Aorta (tissue), 5 donors: Measurements from ENCODE around the gene UAP1. TPM values are rescaled to one million over a fixed set of nuclear protein-coding genes. Genes with fewer than 3 reads are reported as not detected.

Experiments
- ATAC-seq: fragments of 200-7000 bp; cut with Tn5 transposase; one replicate; pipeline ENCODE4 v1.9.1; 2022; ENCODE audit warnings: moderate library complexity; ENCODE audit not compliant: low FRiP score
- DNase-seq, 2 donors: peaks; one replicate each; pipeline ENCODE4 v3.0.0-alpha.2; 2020
- H3K27ac ChIP-seq, 2 donors: one replicate each; pipeline ENCODE4 v1.5.1; 2013; ENCODE audit warnings: low read length in 2 of 2, mild to moderate bottlenecking in 2 of 2, moderate library complexity in 2 of 2, control low read depth in 1 of 2, inconsistent platforms in 1 of 2, low read depth in 1 of 2
- H3K27me3 ChIP-seq, 2 donors: one replicate each; pipeline ENCODE4 v1.6.1; 2013; ENCODE audit warnings: control low read depth in 1 of 2, low read length in 1 of 2, mild to moderate bottlenecking in 1 of 2, moderate library complexity in 1 of 2; ENCODE audit not compliant: insufficient read depth in 2 of 2, control insufficient read depth in 1 of 2
- H3K36me3 ChIP-seq, 2 donors: one replicate each; pipeline ENCODE4 v1.6.1; 2013; ENCODE audit warnings: control low read depth in 1 of 2, low read length in 1 of 2, mild to moderate bottlenecking in 1 of 2; ENCODE audit not compliant: insufficient read depth in 2 of 2, control insufficient read depth in 1 of 2
- H3K4me1 ChIP-seq, 2 donors: one replicate each; pipeline ENCODE4 v1.6.1; 2013; ENCODE audit warnings: low read length in 2 of 2, control low read depth in 1 of 2, mild to moderate bottlenecking in 1 of 2, moderate library complexity in 1 of 2; ENCODE audit not compliant: insufficient read depth in 2 of 2, control insufficient read depth in 1 of 2
- H3K4me3 ChIP-seq, 2 donors: one replicate each; pipeline ENCODE4 v1.5.1; 2013; ENCODE audit warnings: low read length in 2 of 2, control low read depth in 1 of 2, mild to moderate bottlenecking in 1 of 2
- H3K9me3 ChIP-seq: one replicate; pipeline ENCODE4 v1.6.1; 2013; ENCODE audit warnings: mild to moderate bottlenecking, low read length; ENCODE audit not compliant: control insufficient read depth
- WGBS, 2 donors: extraction: QIAGEN DNeasy Blood & Tissue Kit; methylation state at CpG; one replicate each; pipeline ENCODE4 v1.1.7; 2013; 5-methylcytosine and 5-hydroxymethylcytosine counted together
- intact Hi-C, 2 donors: fragments of 100-400 bp; cut with DNase I; formaldehyde crosslinking; loops; one replicate each; pipeline versions ENCODE4 v1.14.2 to v1.15.0; 2022
- long read RNA-seq, 2 donors: library from polyadenylated mRNA; unstranded; transcript quantifications; one replicate each; pipeline ENCODE4 v2.0.0, GENCODE V29; 2020 to 2021
- polyA plus RNA-seq, 2 donors: library from polyadenylated mRNA; stranded (reverse); fragments of 200-250 nt; gene quantifications; one replicate each; pipeline ENCODE4 v1.2.3, GENCODE V29; 2013
- total RNA-seq, 2 donors: library from RNA; stranded (reverse); fragmentation: NEBNext Ultra II Directional; extraction: Animal tissue kit (Norgen Biotek cat#: 25700); gene quantifications; one replicate each; pipeline ENCODE4 v1.2.1, GENCODE V29; 2021
- donor health status: healthy with polysubstance abuse.
- donor health status: Bipolar disorder and iron deficiency.
- donor health status: DM: no; HTN: no; CAD: no.
- donor health status: DM: no; HTN: no; CAD: no.
- donor health status: DM: yes; HTN: yes; CAD: no.

Gene UAP1
- total RNA-seq (100 to 1,000 TPM; 101 to 138 TPM), polyA plus RNA-seq (10 to 100 TPM; 32.2 to 45.2 TPM)
- long read RNA-seq, donor 1, transcript UAP1-204 (10 exons, 2,294 nt): minor isoform, 22 of 279 reads
- long read RNA-seq, donor 1, transcript UAP1-201 (11 exons, 2,377 nt): major isoform, 167 of 279 reads
- long read RNA-seq, donor 1, partial matches to known transcripts: 18 of 279 reads
- long read RNA-seq, donor 1, other reads (novel, unspliced or antisense): 66 of 279 reads
- long read RNA-seq, donor 2, transcript UAP1-201 (11 exons, 2,377 nt): major isoform, 29 of 58 reads
- long read RNA-seq, donor 2, partial matches to known transcripts: 9 of 58 reads
- long read RNA-seq, donor 2, other reads (novel, unspliced or antisense): 15 of 58 reads

DNA sequence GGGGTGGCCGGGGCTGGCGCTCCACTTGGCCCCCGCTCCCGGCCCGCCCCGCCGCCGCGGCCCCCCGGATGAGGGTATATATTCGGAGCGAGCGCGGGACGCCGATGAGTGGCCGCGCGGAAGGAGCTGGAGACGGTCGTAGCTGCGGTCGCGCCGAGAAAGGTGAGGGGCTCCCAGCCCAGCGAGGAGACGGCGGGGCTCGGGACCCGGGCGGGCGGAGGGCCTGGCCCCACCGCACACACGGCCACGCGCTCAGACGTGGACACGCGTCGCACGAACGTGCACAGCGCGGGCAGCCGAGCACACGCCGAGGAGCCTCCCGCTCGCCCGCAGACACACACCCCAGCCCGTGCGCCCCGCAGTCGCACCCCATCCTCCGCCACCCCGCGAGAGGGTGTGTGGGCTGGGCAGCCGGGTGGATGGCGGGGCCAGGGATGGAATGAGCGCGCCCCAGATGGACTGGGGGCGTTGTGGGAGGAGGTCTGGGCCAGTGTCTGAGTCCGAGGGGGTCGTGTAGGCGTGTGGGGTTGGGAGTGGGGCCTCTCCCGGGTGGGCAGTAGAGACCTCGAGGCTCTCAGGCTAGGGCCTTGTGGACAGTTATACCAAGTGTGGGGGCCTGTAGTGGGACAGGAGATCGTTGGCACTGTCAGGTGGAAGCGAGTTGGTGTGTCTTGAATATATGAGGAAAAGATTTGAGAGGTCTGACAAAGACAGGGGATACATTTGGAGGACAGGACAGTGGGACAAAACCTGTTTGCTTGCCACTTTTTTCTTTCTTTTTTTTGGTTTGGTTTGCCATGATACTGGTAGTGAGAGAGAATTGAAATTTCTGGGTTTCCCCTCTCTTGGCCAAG, at the start of gene UAP1:
Gene UAP1, plus strand, starts transcription at position 107 of the 854 bp plus-strand sequence. CDS start 4,347 bp downstream, outside the sequence.
- WGBS, 2 donors: 0% methylated on average over 59 to 69 of the region's 69 CpGs
- H3K27me3 ChIP-seq: no peaks in the 10 kb centered on the region
- ATAC-seq (no peak), DNase-seq (peak in 1 of 2 donors; percentile 83)
- peaks cover 2 to 9% of the 10 kb centered on the region in 2 donors for H3K4me1 ChIP-seq
- H3K36me3 ChIP-seq: no peaks in the 10 kb centered on the region
- intact Hi-C loops: loop anchor here in 1 of 2 donors (1.0 to 5.0 kb wide), 2 partner anchors 21 to 65 kb away; partner anchors contain the start of gene UHMK1
- H3K4me3 ChIP-seq: peak within 1 kb of the TSS; percentile 48 to 79
- no peaks in the 10 kb centered on the region for H3K9me3 ChIP-seq
- H3K27ac ChIP-seq: peak within 1 kb of the TSS; percentile 82 to 95

DNA sequence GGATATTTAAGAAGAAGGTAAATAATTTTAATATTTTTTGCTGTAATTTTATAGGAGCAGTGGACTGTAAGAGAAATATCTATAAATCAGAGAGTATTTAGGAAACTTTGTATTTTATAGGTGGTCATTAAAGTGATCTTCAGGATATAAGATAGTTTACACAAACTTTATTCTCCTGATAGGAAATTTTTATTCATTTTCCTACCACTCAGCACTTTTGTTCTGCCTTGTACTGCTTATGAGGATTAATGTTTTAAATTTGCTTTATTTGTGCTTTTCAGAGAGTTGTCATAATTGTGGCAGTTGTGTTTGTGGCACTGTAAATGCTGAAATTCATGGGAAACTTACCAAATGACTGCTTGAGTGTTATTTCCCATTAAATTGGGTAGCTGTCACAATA, 34.2 kb upstream of the UAP1 start:
- Histone ChIP-seq H3K27me3 (no peaks in the 10 kb centered on the region), H3K36me3 (peaks cover 0 to 1% of the 10 kb centered on the region in 2 donors), H3K4me3 (no peak overlapping the region), H3K9me3 (no peaks in the 10 kb centered on the region), H3K27ac (no peak overlapping the region), H3K4me1 (no peaks in the 10 kb centered on the region)
- ATAC-seq (no peak), DNase-seq (no peak)
- intact Hi-C loops: no loop called here

DNA sequence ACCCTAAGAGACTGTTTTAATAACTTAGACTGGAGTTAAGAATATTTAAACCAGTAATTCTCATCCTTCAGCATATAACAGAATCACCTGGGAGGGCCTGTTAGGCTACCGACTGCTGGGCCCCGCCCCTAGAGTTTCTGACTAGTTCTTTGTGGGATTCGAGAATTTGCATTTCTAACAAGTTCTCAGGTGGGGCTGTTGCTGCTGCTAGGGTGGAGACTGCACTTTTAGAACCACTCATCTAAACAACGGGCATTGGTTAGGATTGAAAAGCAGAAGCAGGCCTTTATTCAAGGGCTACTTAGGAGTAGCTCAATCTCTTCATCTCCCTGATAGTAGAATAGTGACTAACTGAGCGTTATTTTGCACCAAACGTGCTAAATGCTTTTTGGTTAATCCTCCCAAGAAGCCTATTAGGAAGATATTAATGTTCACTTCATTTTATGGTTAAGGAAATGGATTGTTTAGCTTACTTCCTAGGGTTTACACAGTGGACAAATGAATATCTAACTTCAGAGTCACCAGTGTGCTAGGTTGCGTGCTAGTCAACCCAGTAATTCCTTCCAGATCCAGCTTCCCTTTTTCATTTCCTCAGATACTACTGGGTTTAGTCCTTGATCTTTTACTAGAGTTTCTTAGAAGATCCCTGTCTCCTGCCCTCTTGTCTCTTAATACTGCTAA, 31.1 kb upstream of the UAP1 start:
- Histone ChIP-seq H3K27ac (no peak overlapping the region), H3K4me1 (no peaks in the 10 kb centered on the region), H3K9me3 (no peaks in the 10 kb centered on the region), H3K36me3 (no peaks in the 10 kb centered on the region), H3K4me3 (no peak overlapping the region), H3K27me3 (no peaks in the 10 kb centered on the region)
- 75 to 80% methylated on average over 7 of the region's 7 CpGs for WGBS, 2 donors
- DNase-seq: no peak
- ATAC-seq: no peak
- intact Hi-C loops: no loop called here

DNA sequence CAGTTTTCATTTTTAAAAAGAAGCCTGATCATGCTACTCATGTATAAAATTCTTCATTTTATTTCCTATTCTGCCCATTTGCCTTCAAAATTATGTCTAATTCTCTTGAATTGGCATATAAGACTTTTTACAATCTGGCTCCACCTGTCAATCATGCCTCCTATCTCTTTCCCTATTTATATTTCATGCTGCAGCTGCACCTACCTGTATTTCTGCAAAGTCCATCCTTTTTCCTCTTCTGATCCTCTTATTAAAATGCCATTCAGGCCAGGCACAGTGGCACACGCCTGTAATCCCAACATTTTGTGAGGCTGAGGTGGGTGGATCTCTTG, 30.6 kb upstream of the UAP1 start:
- DNase-seq: no peak
- Histone ChIP-seq H3K27me3 (no peaks in the 10 kb centered on the region), H3K27ac (no peak overlapping the region), H3K36me3 (no peaks in the 10 kb centered on the region), H3K4me1 (no peaks in the 10 kb centered on the region), H3K9me3 (no peaks in the 10 kb centered on the region), H3K4me3 (no peak overlapping the region)
- intact Hi-C loops: no loop called here
- ATAC-seq: no peak
- 93 to 100% methylated on average over 1 of the region's 1 CpG for WGBS, 2 donors

DNA sequence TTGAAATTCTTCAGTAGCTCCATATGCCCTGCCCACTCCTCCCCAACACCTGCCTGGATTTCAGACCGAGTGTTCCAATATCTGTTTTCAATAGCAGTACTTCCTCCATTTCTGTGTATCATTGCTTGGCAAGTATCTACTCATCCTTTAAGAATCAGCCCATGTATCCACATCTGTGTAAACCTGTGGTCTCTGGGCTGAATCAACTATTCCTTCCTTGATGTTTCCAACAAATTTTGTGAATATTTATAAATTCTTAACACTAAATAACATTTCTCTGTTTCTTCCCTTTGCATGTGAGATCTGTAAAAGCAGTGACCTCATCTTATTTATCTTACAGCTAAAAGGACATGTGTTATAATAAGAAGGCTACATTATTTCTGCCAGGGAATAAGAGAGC, 26.0 kb upstream of the UAP1 start:
- H3K4me1 ChIP-seq: no peaks in the 10 kb centered on the region
- ATAC-seq: no peak
- WGBS, 2 donors: 64 to 65% methylated on average over 1 of the region's 1 CpG

DNA sequence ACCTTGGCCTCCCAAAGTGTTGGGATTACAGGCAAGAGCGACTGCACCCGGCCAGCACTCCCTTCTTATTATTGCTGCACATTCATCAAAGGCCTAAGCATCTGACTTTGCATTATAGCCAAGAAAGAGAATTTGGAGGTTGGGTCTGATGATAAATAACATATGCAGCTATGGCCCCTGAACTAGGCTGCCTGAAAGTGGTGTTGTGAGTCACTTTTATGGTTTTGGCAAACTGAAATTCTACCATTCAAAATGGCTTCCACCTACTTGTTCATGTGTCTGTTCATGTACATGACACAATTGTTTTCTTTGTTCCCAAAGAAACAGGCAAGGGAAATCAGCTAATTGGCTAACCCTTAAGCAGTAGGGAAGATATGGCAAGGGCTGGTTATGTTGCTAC, 25.0 kb upstream of the UAP1 start:
- H3K27me3 ChIP-seq: no peaks in the 10 kb centered on the region
- no peak overlapping the region for H3K4me3 ChIP-seq
- intact Hi-C loops: no loop called here
- H3K9me3 ChIP-seq: no peaks in the 10 kb centered on the region
- H3K4me1 ChIP-seq: peaks cover 0 to 2% of the 10 kb centered on the region in 2 donors
- WGBS, 2 donors: 94 to 95% methylated on average over 2 of the region's 2 CpGs
- H3K27ac ChIP-seq: no peak overlapping the region
- ATAC-seq (no peak), DNase-seq (no peak)
- H3K36me3 ChIP-seq: no peaks in the 10 kb centered on the region

More for the DNA sequence above, 26.0 kb upstream of the UAP1 start:
- intact Hi-C loops: no loop called here
- H3K9me3 ChIP-seq: no peaks in the 10 kb centered on the region
- no peaks in the 10 kb centered on the region for H3K27me3 ChIP-seq
- H3K4me3 ChIP-seq: no peak overlapping the region
- H3K36me3 ChIP-seq: no peaks in the 10 kb centered on the region
- no peak overlapping the region for H3K27ac ChIP-seq
- no peak for DNase-seq

DNA sequence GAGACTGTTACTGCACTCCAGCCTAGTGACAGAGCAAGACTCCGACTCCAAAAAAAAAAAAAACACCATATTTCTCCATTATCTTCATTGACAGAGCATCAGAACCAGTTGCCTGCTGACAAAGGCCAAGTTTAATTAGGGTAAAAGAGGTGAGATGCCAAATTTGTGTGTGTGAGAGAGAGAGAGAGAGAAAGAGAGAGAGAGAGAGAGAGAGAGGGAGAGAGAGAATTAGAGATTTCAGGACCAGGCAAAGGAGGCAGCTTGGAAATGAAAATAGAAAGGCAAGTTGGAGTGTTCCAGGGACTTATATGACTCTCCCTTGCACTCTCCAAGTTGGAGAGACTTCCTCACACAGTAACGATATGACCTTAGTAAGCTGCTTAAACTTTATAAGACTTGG, 24.3 kb upstream of the UAP1 start:
- H3K4me1 ChIP-seq: peaks cover 0 to 3% of the 10 kb centered on the region in 2 donors
- no peaks in the 10 kb centered on the region for H3K36me3 ChIP-seq
- no peaks in the 10 kb centered on the region for H3K9me3 ChIP-seq
- ATAC-seq (no peak), DNase-seq (no peak)
- intact Hi-C loops: no loop called here
- H3K27ac ChIP-seq: no peak overlapping the region
- 64 to 73% methylated on average over 2 of the region's 2 CpGs for WGBS, 2 donors
- H3K4me3 ChIP-seq: no peak overlapping the region
- no peaks in the 10 kb centered on the region for H3K27me3 ChIP-seq

DNA sequence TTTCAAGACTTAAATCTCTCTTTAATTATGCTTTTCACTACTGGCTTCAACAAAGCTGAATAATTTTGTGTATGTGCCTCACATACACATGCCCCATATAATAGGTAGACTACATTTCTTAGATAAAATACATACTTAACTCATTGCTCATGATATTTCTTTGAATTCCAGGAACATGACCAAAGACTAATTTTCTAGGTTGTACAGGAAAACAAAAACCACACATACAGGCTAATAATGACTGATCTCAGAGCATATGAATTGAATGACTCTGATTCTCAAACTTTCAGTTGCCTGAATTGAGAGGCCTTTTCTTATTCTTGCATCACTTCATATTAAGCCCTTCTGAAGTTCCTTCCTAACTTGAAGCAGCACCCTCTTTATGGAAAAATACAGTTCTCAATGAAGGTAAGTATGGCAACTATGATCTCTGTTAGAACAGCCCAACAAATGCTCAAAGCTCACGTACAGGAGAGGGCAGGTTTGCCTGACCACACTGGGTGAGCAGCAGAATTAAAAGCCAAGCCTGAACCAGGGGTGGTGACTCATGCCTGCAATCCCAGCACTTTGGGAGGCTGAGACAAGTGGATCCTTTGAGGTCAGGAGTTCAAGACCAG, 22.6 kb upstream of the UAP1 start:
- no peaks in the 10 kb centered on the region for H3K27me3 ChIP-seq
- intact Hi-C loops: no loop called here
- H3K36me3 ChIP-seq: no peaks in the 10 kb centered on the region
- peaks cover 0 to 3% of the 10 kb centered on the region in 2 donors for H3K4me1 ChIP-seq
- no peak overlapping the region for H3K4me3 ChIP-seq
- H3K27ac ChIP-seq: peak overlapping the region in 1 of 2 donors; percentile 21
- DNase-seq (no peak), ATAC-seq (no peak)
- WGBS, 2 donors: 32 to 45% methylated on average over 1 of the region's 1 CpG
- no peaks in the 10 kb centered on the region for H3K9me3 ChIP-seq
